ENCODE measurements around the gene MRPL50.
A peak's percentile ranks its signal among the peaks of the same experiment; 100 is the strongest.

MRPL50 gene

DNA sequence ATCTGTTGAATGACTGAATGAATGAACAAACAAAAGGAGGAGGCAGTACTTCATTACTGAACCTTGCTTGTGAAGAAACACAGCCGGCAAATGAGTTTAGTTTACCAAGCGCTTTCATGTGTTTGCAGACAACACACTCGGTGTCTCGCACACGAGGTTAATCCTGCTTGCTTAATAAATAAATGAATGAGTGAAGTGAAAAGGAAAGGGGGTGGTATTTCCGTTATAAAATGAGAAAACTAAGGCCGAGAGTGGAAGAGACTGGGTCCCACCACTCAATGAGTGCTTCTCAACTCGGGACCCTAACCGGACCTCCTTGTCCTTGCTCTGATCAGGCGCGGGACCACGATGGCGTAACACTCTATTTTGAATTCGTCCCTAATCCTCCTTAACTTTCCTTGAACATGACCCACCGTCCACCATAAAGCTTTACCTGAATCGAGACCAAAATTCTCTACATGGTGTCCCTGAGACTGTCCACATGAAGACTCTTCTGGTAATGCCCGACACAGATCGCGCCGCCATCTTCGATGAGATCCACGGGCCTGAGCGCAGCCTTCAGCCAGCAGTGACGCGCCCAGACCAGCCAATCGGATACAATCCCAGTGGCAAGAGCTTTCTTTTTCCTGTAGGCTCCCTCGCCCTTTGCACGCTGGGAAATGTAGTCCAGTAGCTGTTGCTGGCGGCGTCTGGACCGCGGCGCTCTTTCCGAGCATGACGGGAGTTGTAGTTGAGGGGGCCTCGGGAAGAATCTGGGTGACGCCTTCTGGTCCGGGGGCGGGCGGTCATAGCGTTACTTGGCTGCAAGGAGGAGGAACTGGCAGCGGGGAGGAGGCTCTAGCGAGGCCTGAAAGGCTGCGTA, at the start of gene MRPL50, which contains the start of gene ZNF189:
TSS of gene MRPL50 (minus strand) at position 551 of the 862 bp plus-strand sequence. CDS start at position 525, 26 bp downstream.
TSS of gene ZNF189 (plus strand) at position 784 of the 862 bp plus-strand sequence. CDS start 306 bp downstream, outside the sequence.
- peak; percentile 97 for DNase-seq (ENCODE audit: low read depth)
- H3K4me3 ChIP-seq (ENCODE audit: low read depth, low read length), result peak within 1 kb of the TSS; percentile 83

DNA sequence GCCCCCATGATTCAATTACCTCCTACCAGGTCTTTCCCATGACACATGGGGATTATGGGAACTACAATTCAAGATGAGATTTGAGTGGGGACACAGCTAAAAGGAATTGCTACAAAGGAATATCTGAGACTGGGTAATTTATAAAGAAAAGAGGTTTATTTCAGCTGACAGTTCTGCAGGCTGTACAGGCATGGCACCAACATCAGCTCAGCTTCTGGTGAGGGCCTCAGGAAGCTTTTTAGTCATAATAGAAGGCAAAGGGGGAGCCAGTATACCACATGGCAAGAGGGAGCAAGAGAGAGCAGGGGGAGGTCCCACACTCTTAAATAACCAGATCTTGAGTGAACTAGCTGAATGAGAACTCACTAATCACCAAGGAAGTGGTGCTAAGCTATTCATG, 48.3 kb upstream of the MRPL50 start:
- no peak for DNase-seq (ENCODE audit: low read depth)
- no peak overlapping the region for H3K4me3 ChIP-seq (ENCODE audit: low read depth, low read length)

DNA sequence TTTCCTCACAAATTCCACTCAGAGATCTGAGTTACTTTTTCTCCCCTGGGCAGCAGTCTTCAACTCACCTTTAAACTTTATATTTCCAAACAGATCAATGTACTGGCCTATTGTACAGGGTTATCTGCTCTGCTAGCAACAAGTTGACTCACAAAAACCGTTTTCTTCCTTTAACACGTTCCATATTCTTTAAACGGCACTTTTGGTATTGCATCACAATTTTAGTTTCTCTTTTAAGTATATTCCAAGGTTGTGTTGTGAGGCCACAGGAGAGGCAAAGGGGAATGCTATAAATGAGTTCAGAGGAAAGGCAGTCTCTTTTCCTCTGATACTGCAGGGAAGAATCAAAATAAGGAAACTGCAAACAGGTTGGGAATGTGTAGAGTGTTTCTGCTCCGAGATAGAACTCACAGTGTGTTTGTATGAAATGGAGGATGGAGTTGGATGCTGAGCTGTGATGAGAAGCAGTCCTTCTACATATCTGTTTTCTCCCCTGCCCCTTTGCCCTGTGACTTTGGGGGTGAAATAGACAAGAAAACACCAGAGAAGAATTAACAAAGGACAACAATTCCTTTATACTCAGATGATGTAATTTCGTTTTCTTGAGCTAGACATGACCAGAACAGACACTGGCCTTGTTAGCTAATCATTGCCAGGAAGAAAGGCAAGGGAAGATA, 47.1 kb upstream of the MRPL50 start:
- no peak for DNase-seq (ENCODE audit: low read depth)
- H3K4me3 ChIP-seq (ENCODE audit: low read depth, low read length), result no peak overlapping the region

DNA sequence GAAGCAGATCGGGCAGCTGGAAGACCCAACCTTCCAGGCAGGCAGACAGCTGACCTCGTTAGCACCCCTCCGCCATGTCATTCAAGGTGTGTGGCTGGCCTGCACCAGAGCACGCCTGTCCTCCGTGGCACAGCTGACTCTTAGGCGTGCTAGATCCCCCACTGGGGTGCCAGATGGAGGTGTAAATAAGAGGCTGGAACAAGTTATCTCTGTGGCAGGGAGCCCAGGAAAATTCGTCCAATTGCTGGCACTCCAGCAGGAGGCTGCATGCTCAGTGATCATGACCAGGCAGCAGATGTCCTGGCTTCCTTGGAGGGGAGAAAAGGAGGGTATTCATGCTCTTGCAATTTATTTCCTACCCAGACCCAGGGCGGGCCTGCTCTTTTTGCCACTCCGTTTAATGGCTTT, 45.0 kb upstream of the MRPL50 start:
- no peak overlapping the region for H3K4me3 ChIP-seq (ENCODE audit: low read depth, low read length)
- no peak for DNase-seq (ENCODE audit: low read depth)

DNA sequence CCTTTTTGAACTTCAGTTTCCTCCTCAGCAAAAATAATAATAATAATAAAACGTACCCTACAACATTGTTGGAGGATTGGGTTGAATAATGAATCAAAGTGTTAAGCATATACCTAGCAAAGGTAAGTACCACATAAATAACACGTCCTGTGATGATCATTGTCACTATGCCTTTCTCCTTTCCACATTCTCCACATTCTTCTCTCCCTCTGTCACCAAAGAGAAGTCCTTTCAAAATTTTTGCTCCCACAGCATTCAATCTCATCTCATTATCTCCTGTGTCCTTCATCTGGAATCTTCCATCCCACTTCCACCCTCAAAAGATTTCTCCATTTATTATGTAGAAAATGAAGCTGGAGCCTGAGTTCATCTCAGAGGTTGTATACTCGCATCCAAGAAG, 44.3 kb upstream of the MRPL50 start:
- no peak overlapping the region for H3K4me3 ChIP-seq (ENCODE audit: low read depth, low read length)

DNA sequence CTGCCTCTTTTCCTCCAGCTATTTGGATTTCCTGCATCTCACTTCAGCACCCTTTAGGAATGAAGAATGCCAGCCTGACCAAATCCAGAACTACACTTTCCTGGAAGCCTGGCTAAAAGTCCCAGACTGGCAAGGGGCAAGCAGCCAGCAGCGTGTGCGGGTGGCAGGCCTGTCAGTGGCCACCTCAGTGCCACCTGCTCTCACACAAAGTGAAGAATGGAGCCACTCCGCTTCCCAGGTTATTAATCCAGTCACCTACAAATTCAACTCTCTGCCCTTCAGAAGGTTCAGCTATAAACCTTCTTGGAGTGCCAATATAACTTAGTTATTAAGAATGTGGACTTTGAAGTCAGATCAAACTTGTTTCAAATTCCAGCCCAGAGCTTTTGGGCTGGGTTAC, 43.9 kb upstream of the MRPL50 start:
- no peak for DNase-seq (ENCODE audit: low read depth)
- H3K4me3 ChIP-seq (ENCODE audit: low read depth, low read length), result no peak overlapping the region

More for the DNA sequence above, 44.3 kb upstream of the MRPL50 start:
- no peak for DNase-seq (ENCODE audit: low read depth)

DNA sequence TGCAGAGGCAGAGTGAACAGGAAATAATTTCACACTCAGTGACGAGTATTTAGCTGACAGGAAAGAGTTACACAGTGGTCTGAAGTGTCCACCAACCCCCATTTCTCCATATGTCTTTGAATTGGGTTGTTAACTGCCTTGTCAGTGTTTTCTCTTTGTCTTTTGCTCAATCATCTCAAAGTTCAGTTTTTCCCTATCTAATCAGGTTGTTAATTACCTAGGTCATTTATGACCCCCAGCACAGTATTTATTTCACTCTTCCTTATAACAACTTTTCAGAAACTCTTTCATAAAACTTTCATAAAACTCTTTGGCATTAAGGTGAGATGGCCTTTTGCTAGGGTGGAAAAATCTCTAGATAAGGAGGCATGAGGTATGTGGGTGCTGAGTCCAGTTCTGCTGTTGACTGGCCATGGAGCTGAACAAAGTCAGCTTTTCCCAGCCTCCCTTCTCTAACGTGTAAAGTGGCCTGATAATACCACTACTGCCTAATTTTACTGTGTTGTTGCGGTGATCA, 42.4 kb upstream of the MRPL50 start:
- DNase-seq (ENCODE audit: low read depth), result no peak
- no peak overlapping the region for H3K4me3 ChIP-seq (ENCODE audit: low read depth, low read length)

DNA sequence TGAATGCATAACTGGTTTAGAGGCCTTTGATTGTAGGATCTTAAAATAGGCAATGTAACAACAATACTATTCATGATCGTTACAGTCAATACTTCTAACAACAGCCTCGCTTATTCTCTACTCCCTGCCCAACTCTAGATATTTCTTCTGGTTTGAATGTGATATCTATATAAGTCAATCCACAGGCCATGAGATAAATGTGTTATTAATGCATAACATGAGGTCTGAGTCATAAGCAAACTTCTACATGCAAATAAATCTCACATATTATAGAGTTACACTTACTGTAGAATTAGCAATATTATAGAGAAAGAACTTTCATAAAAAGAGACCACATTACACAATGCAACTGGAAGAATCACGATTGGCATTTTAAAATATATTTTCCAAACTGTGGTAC, 40.1 kb upstream of the MRPL50 start:
- DNase-seq (ENCODE audit: low read depth), result no peak
- no peak overlapping the region for H3K4me3 ChIP-seq (ENCODE audit: low read depth, low read length)

DNA sequence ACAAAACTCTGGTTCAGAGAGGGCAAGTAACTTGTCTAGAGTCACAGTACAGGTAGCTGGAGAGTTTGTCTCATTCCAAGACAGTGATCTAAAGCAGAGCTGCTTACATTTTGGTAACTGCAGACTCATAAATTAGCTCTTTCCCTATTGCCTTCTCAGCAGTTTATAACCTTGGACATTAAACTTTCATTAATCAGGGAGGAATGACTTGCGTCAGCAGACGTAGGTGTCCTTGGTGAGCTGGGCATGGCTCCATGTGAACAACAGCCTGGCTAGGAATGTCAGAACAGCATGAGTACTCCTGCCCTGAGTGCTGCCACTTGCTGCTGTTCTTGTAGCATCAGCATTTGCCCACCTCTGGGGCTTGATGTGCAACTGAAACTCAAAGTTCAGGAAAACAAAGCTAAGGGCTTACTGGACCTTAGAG, 39.4 kb upstream of the MRPL50 start:
- no peak overlapping the region for H3K4me3 ChIP-seq (ENCODE audit: low read depth, low read length)
- no peak for DNase-seq (ENCODE audit: low read depth)

DNA sequence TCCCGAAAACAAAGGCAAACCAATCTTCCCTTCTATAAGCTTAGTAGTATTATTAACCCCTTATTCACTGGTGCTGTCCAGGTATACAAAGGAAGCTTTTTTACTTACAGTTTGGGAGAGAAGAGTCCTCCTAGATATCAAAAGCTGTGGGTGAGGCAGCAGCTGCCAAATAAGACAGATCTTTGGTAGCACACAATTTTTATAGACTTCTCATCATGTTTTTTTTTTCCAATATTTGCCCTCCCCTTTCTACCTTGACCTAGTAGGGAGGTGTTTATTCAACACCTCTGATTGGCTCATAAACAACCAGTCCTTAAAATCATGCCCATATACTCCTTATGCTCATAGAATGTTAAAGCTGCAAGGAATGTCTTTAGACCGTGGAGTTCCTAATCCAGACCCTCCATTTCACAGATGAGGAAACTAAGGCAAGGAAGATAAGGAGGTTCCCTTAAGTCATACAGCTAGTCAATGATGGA, 37.2 kb upstream of the MRPL50 start, which contains the start of gene ALDOB:
TSS of gene ALDOB (minus strand) at position 174 of the 479 bp plus-strand sequence. CDS start 4,887 bp downstream, outside the sequence.
- no peak for DNase-seq (ENCODE audit: low read depth)

DNA sequence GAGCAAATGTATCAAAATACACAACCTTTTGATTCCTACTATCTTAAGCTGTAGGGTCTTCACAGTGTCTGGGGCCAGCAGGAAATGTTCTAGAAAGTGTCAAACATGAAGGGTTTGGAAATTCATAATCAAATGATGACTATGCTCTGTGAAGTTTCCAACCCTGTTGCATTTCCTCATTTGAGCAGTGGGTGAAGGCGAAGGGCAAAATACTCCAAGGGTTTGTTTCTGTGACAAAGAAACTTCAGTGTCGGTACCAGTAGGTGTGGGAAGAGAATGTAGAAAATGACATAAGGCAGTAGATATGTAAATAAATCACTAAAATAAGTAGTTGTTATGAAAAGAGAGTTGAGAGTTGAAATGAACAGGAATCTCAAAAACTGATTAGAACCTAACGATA, 36.6 kb upstream of the MRPL50 start:
- DNase-seq (ENCODE audit: low read depth), result no peak
- no peak overlapping the region for H3K4me3 ChIP-seq (ENCODE audit: low read depth, low read length)

More for the DNA sequence above, 37.2 kb upstream of the MRPL50 start, which contains the start of gene ALDOB:
- no peak within 1 kb of the TSS for H3K4me3 ChIP-seq (ENCODE audit: low read depth, low read length)

DNA sequence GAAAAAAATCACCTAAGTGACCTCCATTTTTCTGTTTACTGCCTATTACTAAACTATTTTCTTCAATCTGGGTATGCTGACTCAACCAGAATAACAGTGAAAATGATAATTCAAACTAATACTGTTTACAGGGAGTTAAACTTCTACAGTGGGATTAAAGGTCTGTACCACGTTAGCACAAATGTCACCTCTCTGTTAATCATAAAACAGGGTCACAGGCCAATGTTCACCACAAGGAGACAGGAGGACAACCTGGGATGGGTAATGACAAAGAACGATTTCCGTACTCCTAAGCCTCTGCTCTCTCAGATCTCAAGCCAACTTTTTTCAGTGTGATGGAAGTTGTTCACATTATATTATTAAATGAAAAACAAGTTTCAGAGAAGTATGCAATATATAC, 34.8 kb upstream of the MRPL50 start:
- no peak overlapping the region for H3K4me3 ChIP-seq (ENCODE audit: low read depth, low read length)
- DNase-seq (ENCODE audit: low read depth), result no peak

DNA sequence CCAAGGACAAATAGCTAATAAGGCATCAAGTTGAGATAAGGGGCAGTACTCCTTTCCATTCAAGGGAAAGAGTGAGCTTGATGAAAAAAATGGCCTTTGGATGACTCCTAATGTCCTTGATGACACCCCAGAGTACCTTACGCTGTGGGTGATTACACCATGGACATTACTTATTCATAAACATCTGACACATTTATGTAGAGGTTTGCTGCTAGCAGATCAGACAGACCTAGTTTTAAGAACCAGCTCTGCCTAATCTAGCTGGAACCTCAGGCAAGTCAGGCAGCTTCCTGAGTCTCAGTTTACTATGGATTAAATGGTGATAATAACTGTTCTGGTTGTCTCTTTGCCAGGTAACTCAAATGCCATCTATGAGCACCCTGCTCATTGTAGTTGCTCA, 34.3 kb upstream of the MRPL50 start:
- no peak for DNase-seq (ENCODE audit: low read depth)
- no peak overlapping the region for H3K4me3 ChIP-seq (ENCODE audit: low read depth, low read length)

DNA sequence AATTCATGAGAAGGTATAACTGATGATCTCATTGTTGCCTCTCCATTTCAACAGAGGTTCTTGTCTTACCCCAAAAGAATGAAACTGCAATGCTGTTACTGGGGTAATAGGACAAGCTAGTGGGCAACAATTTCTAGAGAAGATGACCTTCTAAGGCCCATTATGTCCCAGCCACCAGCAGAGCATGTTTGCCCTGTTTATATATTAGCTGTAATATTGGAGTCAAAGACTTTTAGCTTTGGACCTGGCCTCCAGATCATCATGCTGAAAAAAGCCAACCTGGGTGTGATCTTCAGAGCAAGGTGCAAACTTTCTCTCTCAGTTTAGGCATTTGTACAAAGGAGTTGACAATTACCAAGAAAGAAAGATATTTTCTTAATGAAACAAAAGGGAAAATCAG, 33.8 kb upstream of the MRPL50 start:
- no peak overlapping the region for H3K4me3 ChIP-seq (ENCODE audit: low read depth, low read length)
- DNase-seq (ENCODE audit: low read depth), result no peak

DNA sequence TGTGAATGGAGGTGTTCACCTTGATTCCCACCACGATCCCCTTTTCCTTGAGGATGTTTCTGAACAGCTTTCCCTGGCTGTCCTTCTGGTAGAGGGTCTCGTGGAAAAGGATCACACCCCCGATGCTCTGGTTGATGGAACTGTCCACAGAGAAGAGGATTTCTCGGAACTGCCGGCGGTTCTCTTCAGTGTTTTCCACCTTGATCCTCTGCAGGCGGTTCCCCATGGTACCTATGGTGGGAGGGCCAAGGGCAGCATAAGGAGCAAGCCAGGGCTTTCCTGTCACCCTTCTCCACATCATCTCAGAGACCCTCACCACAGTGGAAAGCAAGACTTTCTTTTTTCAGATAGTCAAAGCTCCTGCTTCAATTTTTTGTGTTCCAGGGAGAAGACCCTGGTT, 31.3 kb upstream of the MRPL50 start:
- H3K4me3 ChIP-seq (ENCODE audit: low read depth, low read length), result no peak overlapping the region
- no peak for DNase-seq (ENCODE audit: low read depth)

DNA sequence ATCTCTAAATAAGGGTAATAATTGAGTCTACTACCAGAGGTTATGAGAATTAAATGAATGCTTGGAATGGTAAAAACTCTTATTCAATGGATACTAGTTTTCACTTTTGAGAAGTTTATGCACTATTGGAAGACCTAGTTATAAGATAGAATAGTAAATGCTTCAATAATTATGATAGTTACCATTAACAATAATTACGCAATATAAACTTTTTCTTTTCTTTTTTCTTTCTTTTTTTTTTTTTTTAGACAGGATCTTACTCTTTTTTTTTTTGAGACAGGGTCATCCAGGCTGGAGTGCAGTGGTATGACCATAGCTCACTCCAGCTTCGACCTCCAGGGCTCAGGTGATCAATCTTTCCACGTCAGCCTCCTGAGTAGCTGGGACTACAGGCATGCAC, 30.5 kb upstream of the MRPL50 start:
- no peak for DNase-seq (ENCODE audit: low read depth)

DNA sequence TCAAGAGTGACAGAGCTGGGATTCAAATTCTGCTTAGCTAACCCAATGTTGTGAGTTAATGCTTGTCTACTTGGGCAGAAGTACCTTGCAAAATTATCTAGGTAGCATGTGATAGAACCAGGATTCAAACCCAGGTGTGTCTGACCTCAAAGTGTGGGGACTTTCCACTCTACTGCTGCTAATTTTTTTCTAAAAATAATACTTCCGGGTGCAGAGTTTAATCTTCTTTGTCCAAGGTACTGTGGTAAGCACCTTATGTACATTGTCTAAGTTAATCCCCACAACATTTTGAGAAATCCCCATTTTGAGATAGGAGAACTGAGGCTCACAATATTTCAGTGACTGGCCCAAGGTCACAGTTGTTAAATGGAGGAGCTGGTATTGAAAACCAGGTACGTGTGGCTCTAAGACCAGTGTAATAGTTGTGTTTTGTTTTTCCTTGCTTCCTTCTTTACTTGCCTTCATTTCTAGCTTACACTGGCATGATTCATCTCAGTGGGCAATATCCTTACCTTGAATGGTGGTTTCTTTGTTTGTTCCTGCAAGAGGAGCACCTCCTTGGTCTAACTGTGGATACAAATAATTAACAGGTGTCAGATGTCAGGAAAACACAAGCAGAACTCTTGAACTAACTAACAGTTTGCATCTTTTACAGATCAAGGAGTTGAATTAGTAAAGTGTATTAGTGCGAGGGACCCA, 29.7 kb upstream of the MRPL50 start:
- DNase-seq (ENCODE audit: low read depth), result no peak
- no peak overlapping the region for H3K4me3 ChIP-seq (ENCODE audit: low read depth, low read length)

More for the DNA sequence above, 30.5 kb upstream of the MRPL50 start:
- H3K4me3 ChIP-seq (ENCODE audit: low read depth, low read length), result no peak overlapping the region

DNA sequence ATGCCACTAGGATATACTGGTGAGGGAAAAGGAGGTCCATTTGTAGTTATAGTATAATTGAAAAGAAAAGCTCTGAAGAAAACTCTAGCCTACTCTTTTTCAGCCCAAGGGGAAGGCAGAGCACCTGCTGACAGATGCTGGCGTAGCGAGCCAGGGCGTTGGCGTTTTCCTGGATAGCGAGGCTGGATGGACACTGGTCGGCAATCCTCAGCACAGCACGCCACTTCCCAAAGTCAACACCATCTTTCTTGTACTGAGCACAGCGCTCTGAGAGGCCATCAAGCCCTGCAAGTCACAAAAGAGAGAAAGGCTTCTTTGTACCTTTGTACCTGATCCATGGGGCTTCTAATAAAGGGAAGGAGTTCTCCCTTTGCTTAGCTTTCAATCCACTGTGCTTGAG, 28.9 kb upstream of the MRPL50 start:
- no peak for DNase-seq (ENCODE audit: low read depth)
- no peak overlapping the region for H3K4me3 ChIP-seq (ENCODE audit: low read depth, low read length)

DNA sequence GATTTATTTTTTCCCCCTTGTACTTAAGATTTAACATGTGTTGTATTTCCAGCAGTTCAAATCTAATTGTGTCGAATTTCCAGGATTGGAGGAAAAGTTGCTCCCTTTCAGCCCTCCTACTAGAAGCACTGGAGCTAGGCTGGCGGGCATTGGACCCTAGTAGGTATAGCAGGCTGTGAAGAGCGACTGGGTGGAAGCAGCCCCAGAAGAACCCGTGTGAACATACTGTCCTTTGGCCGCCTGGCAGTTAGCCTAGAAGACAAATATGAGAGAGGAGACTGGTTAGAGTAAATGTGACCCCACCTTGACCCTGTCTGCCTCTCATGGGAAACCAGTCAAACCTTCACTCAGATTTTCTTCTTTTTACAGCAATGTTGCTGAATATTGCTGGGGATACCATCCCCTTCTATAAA, 23.2 kb upstream of the MRPL50 start:
- H3K4me3 ChIP-seq (ENCODE audit: low read depth, low read length), result no peak overlapping the region
- DNase-seq (ENCODE audit: low read depth), result no peak

DNA sequence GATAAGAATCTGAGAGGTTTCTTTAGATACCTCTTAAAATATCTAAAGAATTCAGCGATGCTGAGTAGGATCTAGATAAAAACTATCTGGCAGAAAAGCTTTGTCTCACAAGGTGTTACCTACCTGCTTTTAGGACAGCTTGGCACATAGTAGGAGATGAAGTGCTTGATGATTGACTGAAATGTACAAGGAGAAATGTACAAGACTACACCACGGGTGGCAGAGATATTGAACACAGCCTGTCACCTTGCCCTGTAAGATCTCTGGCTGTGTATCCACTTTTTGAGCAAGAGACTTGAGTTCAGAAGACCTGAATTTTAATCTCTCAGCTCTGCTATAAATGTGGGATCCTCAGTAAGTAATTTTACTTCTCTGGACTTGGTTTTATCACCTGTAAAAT, 21.4 kb upstream of the MRPL50 start:
- H3K4me3 ChIP-seq (ENCODE audit: low read depth, low read length), result no peak overlapping the region
- DNase-seq (ENCODE audit: low read depth), result no peak

Measured in skeletal muscle cell (primary cell).